Esophagus squamous epithelium (tissue), 4 donors: ENCODE measurements around the gene NEK7.

ENCODE experiments used
- CTCF ChIP-seq, 6 experiments: fragments of 450-650 bp in 4 of 6; fragments of 200-600 bp in 2 of 6; sonication (generic) in 2 of 6; IDR thresholded peaks; one replicate each; pipeline ENCODE4 v1.5.1; 2016 to 2019; ENCODE audit warnings: antibody characterized with exemption in 6 of 6, mild to moderate bottlenecking in 4 of 6, moderate library complexity in 4 of 6
- POLR2A ChIP-seq, 4 donors: fragments of 450-650 bp; IDR thresholded peaks; one replicate each; pipeline ENCODE4 v1.6.1; 2017; ENCODE audit warnings: antibody characterized with exemption in 4 of 4, mild to moderate bottlenecking in 4 of 4, moderate library complexity in 3 of 4

GRCh38 chr1:198352975-198353695 lies 196.3 kb downstream of the NEK7 start:
- TF ChIP-seq CTCF (IDR thresholded peaks at IDR 0.05) (no peak), POLR2A (IDR thresholded peaks at IDR 0.05) (no peak)
